GM21381 (cell line): ENCODE results near the gene PRDX4.
"Not testable (repeated sequence)": the region's sequence is repeated elsewhere in the genome, so short reads cannot be mapped to it uniquely, and the experiment has no call there.

Source experiments
- ATAC-seq: cut with Tn5 transposase; IDR thresholded peaks from one replicate; pipeline ENCODE4 v1.9.1; 2021; ENCODE audit warnings: mild to moderate bottlenecking, moderate library complexity; ENCODE audit not compliant: unreplicated experiment

Gene PRDX4

DNA sequence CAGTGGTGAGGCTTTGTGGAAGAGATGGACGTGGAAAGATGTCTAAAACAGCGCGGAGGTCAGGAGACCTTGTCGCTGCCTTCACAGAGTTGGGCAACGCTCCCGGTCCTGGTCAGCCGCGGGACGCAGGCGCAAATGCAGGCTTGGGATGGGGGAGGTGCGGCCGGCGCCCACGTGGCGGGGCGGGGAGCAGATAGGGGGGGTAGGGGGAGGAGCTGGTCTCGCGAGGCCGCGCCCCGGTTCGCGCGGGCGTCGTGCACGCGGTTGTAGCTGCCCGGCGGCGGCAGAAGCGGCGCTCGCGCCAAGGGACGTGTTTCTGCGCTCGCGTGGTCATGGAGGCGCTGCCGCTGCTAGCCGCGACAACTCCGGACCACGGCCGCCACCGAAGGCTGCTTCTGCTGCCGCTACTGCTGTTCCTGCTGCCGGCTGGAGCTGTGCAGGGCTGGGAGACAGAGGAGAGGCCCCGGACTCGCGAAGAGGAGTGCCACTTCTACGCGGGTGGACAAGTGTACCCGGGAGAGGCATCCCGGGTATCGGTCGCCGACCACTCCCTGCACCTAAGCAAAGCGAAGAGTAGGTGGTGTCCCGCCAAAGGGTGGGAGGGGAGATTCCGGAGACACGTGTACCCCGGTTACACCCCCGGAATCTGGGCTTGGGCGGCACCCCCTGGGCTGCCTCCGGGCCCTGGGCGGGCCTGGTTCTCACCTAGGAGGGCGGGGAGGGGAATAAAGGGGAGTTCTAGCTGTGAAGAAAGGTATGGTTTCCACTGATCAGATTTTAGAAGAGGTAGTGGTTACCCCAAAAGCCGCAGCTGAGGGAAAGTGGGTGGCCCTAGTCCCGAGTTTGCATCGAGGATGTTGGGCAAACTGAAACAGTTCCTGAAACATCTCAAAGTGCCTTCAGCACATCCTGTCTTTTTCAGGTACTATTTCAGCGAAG is at the start of gene PRDX4:
Gene PRDX4 (plus strand): TSS at position 255 of the 939 bp plus-strand sequence. CDS start 78 bp downstream, at position 333.
- ATAC-seq, result peak; percentile 62

DNA sequence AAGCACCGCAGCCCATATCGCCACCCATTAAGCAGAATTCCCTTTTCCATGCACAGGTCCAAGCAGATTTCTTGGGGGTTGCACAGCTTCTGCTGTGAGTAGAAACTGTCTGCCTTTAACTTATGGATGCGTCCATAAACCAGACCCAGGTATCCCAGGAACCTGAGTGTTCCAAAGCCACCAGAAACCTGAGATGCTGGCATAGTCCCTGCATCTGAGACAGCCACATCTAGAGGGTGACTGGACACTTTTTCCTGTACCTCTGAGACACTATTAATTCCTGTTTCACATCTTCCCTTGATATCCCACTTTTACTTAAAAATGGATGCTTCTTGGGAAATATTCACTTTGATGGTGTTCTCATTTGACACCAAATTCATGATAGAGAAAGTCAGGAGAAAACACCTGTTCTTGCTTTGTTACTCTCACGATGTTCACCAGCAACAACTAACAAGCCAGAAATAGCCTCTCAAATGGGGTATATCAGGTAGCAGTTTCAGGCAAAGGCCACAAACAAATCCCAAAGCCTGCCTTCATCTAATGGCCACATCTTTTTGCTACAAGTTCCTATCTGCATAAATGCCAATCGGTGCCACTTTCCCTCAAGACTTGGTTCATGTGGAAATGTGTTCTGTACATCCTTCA is 45.5 kb upstream of the PRDX4 start:
- ATAC-seq, result no peak

- no peak for ATAC-seq
These were observed 43.5 kb upstream of the PRDX4 start for GRCh38 chrX:23623797-23624196.

GRCh38 chrX:23626651-23627050 is 40.6 kb upstream of the PRDX4 start:
- ATAC-seq, result no peak

DNA sequence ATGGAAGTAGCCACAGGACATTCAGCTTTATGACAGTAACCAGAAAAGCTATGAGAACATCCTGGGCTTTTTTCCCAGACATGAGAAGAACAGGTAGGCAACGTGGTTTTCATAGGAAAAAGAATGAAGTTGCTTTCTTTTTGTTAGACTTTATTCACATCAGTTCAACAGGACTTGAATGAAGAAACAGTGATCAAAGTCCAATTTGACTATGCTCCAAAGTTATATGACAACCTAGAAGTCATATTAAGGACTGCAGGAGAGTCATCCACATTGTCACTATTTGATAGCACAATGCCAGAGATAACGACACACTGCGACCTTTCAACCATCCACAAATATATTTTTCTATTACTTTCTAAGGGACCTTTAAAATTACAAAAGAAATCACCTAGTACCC is 39.2 kb upstream of the PRDX4 start:
- no peak for ATAC-seq

DNA sequence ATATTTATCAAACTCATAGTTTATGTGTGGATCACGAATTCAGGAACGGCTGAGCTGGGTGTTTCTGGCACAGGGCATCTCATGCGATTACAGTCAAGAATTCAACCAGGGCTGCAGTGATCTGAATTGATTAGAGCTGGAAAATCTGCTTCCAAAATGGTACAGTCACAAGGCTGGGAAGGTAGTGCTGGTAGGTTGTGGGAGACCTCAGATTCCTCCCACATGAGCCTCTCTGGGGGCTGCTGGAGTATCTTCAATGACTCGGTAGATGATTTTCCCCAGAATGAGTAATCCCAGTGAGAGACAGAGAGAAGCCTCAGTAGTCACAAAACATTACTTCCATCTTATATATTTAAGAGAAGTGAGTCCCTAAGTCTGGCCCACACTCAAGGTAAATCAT is 36.2 kb upstream of the PRDX4 start:
- ATAC-seq, result no peak

GRCh38 chrX:23633834-23634580 is 33.3 kb upstream of the PRDX4 start:
- ATAC-seq, result no peak

DNA sequence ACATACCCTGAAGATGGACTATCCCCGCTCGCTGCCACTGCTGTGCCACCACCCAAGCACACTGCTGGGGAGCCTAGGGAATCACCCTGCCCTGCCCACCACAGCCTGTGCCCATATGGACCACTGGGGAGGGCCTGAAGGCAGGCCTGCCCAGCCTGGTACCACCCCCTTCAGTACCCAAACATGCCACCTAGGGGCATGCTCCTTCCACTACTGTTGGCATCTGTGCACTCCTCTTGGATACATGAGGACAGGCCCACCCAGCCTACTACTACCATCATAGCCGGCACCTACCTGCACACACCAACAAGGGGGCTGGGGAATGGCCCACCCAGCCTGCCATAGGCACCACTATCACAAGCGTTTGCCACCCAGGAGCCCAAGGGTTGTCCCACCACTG is 30.1 kb upstream of the PRDX4 start:
- no peak for ATAC-seq

- ATAC-seq, result no peak
These were observed 24.3 kb upstream of the PRDX4 start for GRCh38 chrX:23643020-23643419.

GRCh38 chrX:23644744-23645143 is 22.5 kb upstream of the PRDX4 start:
- ATAC-seq, result no peak

GRCh38 chrX:23656091-23656490 is 11.2 kb upstream of the PRDX4 start:
- no peak for ATAC-seq

DNA sequence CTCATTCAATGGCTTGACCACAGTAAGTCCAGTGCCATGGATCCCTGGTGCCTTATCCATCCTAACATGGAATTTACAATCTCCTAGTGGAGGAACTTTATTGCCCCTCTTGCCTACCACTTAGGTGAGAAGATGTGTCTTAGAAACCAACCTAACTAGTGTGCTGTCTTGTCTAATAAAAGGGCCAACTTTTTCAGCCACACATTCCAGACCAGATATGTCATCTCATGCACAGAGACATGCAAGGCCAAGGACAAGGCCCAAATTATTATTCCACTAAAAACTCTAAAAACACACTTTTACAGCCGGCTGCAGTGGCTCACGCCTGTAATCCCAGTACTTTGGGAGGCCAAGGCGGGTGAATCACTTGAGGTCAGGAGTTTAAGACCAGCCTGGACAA is 10.6 kb upstream of the PRDX4 start:
- ATAC-seq, result no peak

GRCh38 chrX:23659339-23659738 is 8.0 kb upstream of the PRDX4 start:
- no peak for ATAC-seq

DNA sequence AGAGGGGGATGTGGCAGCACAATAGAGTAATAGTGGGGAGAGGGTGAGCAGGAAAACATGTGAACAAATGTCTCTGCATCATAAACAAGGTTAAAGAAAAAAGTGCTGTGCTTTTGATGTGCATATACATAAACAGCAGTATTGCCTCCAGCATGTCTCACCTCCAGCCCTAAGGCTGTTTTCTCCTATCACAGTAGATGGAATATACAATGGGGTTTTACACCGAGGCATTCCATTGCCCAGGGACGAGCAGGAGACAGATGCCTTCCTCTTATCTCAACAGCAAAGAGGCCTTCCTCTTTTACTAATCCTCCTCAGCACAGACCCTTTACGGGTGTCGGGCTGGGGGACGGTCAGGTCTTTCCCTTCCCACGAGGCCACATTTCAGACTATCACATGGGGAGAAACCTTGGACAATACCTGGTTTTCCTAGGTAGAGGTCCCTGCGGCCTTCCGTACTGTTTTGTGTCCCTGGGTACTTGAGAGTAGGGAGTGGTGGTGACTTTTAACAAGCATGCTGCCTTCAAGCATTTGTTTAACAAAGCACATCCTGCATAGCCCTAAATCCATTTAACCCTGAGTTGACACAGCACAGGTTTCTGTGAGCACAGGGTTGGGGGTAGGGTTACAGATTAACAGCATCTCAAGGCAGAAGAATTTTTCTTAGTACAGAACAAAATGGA is 7.1 kb upstream of the PRDX4 start:
- ATAC-seq, result not testable (repeated sequence)

- no peak for ATAC-seq
These were observed 6.5 kb upstream of the PRDX4 start for GRCh38 chrX:23660766-23661132.

- ATAC-seq, result no peak
These were observed 5.6 kb upstream of the PRDX4 start for GRCh38 chrX:23661671-23662070.

DNA sequence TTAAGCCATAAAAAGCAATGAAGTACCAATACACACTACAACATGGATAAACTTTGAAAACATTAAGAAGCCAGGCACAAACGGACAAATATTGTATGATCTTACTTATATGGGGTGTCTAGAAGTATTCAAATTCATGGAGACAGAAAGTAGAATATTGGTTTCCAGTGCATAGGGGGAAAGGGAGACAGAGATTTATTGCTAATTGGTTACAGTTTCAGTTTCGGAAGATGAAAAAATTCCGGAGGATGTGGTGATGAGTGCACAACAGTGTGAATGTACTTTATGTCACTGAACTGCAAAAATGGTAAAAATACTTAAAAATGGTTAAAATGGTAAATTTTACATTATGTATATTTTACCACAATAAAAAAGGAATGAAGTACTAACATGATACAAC is 5.1 kb upstream of the PRDX4 start:
- ATAC-seq, result peak; percentile 47

DNA sequence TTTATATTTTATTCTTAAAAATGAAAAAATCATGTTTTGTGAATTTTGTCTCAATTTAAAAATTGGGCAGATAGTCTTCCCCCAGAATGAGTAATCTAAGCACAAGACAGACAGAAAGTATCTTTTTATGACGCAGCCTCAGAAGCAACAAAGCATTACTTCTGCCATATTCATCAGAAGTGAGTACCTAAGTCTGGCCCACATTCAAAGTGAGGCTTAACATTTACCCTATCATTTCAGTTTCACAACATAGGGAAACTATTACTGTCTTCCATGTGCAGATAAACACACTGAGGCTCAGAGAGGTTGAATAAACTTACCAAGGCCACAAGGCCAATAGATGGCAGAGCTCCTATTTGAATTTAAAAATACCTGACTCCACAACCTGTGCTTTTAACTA is 4.4 kb upstream of the PRDX4 start:
- ATAC-seq, result peak; percentile 29

DNA sequence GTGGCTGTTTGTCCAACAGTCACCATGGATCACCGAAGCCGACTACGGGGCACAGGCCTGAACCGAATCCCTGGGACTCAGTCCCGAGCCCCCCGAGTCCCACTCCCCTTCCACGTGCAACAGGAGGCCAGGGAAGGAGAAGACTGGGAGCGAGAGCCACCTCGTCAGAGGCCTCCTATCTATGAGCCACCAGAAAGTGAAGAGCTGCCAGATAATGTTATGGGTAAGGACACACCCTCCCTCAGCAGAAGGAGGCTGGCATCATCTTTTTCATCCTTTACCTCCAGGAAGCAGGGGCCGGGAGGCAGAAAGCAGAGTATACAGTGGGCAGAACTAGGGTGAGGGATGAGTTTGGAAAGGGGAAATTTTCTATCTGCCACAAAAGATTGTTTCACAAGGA is 2.8 kb upstream of the PRDX4 start:
- ATAC-seq, result no peak

DNA sequence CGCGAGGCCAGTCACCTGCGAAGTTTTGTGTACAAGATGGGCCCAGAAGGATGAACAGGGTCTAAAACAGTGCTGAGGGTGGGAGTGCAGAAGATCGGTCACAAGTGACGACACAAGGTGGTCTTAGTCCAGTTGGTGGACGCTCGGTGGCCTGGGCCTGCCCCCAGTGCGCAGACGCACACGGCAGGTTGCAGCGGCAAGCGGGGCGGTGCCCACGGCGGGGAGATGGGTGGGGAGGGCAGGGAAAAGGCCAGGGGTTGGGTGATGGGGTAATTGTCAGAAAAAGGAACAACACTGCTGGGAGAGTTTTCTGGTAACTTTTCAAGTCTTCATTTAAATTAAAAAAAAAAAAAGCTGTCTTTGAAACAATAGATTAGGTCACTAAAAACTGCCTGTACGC is 1.0 kb upstream of the PRDX4 start:
- no peak for ATAC-seq

DNA sequence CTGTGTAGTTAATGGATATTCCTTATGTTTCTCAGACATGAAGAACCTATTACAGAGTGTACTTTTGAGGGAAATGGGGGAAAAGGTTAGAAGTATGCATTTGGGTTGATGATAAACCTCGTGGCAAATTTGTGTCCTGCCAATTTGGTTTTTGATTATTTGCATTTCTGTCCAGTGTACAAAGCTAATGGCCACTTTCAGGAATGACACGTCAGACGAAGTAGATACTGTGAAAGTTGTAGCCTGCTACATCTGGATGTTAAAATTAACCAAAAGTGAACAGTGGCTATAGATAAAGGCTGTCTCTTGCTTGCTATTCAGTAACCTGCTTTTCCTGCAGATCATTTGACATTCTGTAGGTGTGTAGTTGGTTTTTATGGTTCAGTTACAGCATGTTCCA is 1.0 kb downstream of the PRDX4 start:
- peak; percentile 49 for ATAC-seq
